GM18499 (cell line): Measurements from ENCODE around the gene UTS2R.
"Not testable (repeated sequence)": the region's sequence is repeated elsewhere in the genome, so short reads cannot be mapped to it uniquely, and the experiment has no call there.

ENCODE experiments used
- ATAC-seq: cut with Tn5 transposase; IDR thresholded peaks from one replicate; pipeline ENCODE4 v1.9.1; 2021; ENCODE audit warnings: moderate number of reproducible peaks; ENCODE audit not compliant: insufficient read depth, unreplicated experiment

Gene UTS2R

DNA sequence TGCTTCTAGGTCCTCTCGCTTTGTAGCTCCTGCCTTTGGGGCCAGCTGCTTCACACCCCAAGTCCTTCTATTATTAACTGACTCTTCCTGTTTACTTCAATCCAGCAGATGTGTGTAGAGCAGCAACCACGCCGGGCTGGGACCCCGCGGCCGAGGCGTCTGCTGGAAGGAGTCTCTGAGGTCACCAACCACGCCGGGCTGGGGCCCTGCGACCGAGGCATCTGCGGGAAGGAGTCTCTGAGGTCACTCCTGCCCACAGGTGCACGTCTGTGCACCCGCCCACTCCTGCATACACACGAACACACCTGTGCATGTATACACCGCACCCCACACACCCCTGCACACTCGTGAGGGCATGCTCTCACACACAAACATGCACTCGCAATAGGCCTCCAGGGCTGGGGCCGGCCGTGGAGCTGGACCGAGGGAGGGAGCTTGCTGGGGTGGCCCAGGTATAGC is 20.3 kb upstream of the UTS2R start:
- no peak for ATAC-seq

DNA sequence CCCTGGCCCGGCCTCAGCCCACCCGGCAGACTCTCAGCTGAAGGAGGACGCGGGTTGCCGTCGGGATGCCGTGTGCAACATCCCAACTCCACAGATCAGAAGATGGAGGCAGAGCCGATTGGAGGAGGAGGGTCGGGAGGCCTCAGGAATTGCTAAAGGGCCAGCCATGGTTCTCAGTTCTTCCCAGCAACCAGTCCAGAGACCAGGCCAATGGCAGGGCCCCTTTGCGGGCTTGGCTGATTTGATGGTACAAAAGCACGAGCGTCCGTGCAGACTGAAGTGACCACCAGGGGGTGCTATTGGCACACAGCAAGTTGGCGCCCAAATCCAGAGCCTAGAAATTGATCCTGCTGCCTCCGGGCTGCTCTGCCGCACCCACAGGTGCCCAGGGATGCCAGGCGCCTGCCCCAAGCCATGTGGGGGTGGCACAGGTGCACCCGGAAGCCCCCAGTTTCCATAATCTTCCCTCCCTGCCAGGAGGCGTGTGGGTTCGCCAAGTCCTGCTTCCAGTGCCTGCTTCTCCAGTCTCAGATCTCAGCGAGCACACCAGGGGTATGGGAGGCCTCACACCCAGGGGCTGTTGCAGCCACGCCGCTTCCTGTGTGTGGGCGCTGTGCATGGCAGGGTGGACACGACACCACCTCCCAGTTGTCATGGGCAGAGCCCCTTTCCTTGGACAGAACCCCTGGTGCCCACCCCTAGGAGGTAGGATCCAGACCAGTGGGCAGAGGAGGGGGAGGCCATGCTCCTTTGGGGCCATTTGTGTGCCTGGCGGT is 19.7 kb upstream of the UTS2R start:
- ATAC-seq, result no peak

DNA sequence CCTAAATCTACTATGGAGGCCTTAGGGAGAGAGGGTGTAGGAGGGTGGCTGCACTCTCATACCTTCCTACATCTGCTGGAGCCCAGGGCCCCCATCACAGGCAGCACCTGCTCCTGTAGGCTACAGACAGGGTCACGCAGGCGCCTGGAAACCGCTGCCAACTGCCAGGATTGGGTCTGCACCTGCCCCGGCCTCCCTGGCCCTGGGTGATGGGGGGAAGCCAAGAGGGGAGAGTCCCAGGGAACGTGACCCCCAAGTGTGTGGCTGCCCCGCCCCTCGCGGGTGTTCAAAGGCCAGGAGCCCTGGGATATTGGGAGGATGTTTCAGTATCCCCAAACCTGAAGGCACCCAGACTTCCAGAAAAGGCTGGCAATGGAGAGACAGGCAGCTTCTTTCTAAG is 18.1 kb upstream of the UTS2R start:
- ATAC-seq, result no peak

DNA sequence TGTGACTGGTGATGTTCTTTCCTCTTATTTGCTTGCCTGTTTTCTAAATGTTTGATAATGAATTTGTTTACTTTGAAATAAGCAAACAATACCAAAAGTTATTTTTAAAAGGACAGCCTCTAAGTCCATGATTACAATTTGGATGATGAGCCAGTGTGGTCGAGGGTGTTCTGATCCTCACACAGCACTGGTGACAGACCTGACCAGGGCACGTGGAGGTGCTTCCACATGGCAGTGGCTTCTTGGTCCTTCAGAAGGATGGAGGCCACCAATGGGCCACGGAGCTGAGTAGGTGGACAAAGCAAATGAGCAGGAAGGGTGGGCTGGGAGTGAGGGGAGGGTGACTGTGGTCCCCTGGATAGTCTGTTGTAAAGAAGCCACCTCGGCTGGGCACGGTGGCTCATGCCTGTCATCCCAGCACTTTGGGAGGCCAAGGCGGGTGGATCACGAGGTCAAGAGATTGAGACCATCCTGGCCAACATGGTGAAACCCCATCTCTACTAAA is 16.7 kb upstream of the UTS2R start:
- no peak for ATAC-seq

DNA sequence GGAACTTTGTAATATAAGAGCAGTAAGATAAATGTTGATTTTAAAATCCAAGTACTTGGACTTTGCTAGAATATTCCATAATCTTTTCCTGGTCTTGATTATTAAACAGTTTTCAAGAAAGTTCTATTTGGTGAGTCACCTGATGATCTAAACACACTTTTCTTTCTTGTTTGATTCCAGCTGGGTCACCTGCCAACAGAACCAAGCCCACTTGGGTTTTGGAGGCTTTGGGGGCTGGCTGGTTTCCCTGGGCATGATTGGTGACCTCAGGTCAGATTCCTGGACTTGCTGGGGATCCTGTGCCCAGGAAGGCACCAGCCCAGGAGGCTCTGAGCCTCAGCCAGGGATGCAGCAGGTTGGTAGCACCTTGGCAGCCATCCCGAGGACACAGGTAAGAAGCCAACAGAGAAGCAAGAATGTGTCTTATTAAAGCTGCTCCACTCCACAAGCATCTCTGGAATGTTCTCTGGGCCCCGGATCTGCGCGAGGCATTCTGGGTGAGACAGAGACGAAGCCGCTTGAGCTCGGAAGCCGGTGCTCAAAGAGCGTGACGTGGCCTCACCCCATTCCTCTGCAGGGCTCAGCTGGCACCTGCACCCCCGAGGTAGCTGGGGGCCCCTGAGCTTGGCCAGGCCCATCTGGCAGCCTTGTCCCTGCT is 15.7 kb upstream of the UTS2R start:
- ATAC-seq, result no peak

DNA sequence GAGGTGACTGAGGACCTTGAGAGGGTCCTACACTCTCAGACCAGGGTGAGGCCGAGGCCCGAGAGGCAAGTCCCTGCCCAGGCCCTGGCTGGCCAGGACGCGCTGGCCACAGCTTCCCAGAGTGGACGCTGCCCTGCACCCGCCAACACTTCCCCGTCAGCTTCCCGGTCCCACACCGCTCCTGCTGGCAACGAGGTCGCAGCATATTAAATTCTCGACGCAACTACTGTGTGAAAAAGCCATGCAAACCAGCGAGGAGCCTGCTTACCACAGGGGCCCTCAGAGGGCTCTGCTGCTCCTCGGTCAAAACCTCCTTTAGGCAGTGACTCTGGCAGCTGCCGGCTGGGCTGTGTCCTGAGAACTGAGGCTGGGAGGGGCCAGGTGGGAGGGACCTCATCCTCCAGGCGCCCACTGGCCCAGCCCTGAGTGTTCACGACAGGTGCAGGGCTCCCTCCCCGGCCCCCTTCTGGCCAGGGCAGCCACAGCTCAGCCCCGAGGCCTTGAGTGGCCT is 14.7 kb upstream of the UTS2R start:
- no peak for ATAC-seq

DNA sequence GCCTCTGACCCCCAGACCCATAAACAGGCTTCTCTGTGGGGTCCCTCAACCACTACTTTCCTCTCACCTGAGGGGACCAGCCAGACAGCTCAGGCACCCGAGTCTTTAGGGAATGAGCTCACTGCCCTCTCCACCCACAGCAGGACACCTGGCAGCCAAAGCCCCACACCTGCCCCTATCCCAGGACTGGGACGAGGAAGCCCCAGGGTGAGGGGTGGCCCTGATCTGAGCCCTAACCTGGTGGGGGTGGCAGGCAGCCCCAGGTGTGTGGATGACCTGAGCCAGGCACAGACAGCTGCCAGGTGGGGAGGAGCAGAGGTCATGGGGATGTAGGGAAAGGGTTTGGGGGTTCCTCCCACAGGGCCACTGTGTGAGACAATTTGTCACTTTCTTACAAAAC is 14.2 kb upstream of the UTS2R start:
- ATAC-seq, result no peak

DNA sequence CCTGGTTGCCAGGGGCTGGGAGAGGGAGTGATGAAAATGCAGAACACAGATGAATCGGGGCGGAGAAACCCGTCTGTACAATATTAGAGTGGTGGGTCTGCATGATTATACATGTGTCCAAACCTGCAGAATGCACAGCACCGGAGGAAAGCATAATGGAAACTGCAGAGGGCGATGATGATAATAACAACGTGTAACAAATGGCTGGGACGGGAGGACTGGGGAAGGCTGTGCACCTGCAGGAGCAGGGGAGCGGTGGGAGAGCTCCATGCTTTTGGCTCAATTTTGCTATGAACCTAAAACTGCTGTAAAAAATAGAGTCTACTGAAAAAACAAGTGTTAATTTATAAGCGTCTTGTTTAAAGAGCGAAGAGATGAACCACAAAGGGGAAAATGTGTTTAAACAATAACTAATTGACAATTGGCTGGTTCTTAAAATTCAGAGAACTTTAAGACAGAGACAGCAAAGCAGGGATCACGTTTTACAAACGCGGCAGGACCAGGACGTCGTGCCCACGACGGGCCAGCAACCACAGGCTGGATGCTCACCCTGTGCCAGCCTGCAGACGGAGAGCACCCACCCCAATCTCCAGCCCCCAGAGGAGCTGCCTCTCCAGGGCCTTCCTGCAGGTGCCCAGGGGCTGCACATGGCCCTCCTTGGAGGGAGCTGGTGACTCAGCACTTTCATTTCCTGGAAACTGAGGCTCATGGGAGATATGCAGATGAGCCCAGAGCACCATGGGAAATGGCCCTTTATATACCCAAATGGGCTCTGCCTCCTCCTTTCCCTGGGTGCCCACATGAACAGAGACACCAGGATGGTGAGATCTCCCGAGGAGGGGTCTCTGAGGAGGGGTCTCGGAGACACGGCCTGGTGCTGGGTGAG is 12.9 kb upstream of the UTS2R start, which contains the start of gene TEX19:
TSS of gene TEX19 (plus strand) at position 783 of the 886 bp plus-strand sequence. CDS start 2,904 bp downstream, outside the sequence.
- ATAC-seq, result no peak

DNA sequence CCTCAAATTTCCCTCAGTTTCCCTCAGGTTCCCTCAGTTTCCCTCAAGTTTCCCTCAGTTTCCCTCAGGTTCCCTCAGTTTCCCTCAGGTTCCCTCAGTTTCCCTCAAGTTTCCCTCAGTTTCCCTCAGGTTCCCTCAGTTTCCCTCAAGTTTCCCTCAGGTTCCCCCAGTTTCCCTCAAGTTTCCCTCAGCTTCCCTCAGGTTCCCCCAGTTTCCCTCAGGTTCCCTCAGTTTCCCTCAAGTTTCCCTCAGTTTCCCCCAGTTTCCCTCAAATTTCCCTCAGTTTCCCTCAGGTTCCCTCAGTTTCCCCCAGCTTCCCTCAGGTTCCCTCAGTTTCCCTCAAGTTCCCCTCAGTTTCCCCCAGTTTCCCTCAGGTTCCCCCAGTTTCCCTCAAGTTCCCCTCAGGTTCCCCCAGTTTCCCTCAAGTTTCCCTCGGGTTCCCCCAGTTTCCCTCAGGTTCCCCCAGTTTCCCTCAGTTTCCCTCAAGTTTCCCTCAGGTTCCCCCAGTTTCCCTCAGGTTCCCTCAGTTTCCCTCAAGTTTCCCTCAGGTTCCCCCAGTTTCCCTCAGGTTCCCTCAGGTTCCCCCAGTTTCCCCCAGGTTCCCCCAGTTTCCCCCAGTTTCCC is 12.0 kb upstream of the UTS2R start:
- ATAC-seq, result not testable (repeated sequence)

DNA sequence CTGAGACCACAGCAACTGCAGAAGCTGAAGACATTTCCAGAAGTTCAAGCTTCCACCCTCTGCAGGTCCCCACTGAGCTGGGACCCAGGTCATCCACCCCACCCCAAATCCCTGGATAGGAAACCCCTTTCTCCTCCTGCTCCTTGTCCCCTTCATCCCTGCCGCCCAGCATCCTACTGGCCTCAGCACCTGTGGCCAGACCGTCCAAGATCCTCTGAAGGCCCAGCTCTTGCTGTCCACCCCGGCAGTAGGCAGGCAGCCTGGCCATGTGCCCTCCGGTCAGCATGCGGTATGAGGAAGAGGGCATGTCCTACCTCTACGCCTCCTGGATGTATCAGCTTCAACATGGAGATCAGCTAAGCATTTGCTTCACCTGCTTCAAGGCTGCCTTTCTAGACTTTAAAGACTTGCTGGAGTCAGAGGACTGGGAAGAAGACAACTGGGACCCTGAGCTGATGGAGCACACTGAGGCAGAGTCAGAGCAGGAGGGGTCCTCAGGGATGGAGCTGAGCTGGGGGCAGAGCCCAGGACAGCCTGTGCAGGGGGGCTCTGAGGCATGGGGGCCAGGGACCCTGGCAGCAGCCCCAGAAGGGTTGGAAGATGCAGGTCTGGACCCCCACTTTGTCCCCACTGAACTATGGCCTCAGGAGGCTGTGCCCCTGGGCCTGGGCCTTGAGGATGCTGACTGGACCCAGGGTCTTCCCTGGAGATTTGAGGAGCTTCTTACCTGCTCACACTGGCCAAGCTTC is 9.5 kb upstream of the UTS2R start:
- ATAC-seq, result no peak

DNA sequence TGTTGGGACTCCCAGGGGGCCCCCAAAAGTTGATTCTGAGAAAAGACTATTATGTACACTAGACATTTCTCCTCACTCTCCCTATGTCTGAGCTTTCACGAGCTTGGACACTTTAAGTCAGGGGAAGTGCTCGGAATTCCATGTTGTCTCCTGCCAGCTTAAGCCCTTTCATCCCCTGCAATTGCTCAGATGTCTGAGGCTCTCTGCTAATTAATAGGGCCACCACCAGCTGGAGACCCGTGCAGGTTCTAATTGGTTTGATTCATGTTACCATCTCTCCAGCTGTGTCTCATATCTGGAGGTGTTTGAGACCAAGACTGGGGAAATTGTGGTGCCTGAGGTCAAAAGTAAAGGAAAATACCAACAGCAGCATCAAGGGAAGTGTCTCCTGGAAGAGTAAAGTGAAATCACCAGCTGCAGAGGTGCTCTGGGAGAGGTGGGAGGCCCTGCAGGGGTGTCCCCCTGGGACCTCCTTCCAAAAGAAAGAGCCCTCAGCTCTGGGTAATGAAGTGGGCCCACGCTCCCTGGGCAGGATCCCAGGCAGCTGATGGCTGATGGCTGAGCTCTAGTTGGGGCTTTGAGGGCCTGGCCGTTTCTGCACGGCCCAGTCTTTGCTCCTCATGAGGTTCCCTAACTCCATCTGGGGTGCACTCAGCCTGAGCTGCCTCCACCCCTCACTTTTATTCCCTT is 5.8 kb upstream of the UTS2R start:
- ATAC-seq, result no peak

DNA sequence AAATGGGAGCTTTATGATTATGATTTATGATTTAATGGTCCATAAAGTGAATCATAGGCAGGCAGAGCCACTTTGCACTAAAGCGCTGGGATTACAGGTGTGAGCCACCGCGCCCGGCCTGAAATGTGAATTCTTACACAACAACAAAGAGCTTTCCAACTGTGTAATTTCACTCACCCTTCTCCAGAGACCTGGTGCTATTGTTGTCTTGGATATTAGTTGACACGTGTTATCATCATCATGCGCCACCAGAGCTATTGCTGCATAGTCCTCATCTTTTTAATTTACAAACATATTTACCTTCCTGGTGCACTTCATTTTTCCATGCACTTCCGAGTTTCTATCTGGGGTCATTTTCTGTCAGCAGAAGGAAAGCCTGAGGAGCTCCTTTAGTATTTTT is 4.8 kb upstream of the UTS2R start:
- ATAC-seq, result no peak

DNA sequence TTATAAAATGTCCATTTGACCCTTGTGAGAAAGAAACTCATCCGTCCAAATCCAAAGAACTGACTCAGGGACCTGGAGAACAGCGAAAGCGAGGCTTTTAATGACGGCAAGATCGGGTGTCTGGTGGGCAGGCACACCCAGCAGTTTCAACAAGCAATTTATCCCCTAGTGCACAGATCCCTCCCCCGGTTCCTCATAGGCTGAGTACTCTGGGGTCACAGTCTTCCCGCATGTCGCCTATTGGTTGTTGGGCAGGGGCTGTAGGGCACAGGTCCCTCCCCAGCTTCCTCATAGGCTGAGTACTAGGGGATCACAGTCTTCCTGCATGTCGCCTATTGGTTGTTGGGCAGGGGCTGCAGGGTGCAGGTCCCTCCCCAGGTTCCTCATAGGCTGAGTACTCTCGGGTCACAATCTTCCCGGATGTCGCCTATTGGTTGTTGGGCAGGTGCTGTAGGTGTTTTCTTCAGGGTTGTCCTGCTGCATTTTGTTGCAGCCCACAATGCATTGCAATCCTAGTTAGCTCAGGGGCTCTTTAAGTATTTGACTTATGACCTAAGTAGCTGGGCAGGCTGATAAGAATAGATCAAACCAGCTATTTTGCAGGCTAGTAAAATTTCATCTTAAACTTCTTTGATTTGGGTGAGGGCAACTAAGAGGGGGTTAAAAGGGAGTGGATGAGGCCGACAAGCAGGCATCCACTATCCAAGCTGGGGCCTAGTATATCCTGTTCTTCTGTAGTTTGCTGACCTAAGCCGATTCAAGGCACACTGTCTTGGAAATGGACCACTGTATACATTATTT is 3.6 kb upstream of the UTS2R start:
- no peak for ATAC-seq

DNA sequence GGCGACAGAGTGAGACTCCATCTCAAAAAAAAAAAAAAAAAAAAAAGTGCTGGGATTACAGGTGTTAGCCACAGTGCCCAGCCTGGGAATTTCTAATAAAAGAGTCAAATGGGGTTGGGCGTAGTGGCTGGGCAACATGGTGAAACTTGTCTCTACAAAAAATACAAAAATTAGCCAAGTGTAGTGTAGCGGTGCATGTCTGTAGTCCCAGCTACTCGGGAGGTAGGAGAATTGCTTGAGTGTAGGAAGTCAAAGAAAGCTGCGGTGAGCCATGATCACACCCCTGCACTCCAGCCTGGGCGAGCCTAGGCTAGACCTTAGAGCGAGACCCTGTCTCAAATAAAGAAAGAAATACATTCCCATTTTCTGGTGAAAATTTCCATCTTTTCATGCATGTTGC is 2.4 kb upstream of the UTS2R start:
- ATAC-seq, result no peak

DNA sequence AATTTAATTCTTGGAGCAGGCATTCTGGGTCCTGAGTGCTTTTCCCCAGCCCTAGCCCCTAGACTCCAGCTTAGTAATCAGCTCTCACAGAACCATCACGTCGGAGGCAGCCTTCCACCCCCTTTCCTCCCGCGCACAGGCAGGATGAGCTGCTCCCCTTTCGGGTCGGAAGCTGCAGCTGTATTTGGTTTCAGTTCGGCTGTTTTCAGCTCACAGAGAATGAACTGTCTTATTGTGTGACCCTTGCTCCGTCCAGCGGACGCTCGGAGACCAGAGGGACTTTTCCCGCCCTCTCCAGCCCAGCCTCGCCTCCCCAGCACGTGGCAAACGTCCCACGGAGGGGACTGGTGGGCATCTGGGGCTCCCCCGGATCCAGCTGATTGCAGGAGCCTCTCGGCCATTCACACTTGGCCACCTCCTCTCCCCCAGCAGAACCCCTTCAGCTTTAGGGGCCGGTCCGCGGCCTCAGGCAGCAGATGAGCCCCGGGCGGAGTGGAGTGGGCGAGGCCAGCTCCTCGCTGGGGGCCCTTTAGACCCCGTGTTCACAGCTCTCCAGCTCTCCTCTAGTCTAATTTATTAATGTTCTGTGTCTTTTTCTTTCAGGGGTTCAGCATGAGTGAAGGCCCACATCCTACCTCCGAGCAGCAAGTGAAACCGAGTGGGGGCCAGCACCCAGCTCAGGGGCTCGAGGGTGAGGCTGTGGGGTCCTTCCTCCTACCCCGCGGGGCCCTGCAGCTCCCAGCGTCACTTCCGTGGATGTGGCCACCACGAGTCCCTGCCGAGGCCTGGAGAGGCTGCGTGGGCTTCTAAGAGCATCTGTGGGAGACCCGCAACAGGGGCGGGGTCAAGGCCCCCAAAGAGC is 863 bp upstream of the UTS2R start:
- no peak for ATAC-seq

DNA sequence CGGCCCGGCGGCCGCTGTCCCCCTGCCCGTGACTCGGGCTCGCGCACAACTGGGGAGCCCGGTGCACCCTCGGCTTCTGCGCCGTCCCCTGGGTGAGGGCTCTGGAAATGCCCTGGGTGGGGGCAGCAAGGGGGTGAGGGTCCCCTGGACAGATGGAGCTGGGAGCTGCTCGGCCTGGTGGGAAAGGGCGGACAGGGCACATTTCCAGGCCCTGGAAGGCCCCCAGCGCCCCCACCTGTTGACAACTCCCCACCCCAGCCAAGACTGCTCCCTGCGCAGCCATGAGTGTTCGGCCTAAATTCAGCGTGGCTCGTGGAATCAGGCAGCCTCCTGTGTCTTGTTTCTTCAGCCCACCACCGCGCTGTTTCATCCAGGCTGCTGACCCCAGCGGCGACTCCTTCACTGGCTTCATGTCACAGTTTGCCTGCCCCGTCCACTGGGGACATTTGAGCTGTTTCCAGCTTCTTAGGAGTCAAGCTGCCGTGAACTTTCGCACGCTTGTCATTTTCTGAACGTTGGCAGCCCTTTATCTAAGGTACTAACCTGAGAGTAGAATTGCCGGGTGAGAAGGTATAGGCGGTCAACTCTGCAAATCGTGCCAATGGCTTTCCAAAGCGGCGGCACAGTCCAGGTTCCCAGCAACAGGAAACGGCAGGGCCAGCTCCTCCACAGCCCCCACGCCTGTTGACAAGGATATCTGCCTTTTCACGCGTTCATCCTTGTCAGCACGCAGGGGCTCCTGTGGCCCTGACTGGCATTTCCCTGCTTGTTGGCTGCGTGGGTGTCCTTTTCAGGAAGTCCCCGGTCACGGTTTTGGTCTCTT is 895 bp downstream of the UTS2R start:
- no peak for ATAC-seq
